ENCODE results near the gene AFF3. TPM values are rescaled to one million over a fixed set of nuclear protein-coding genes. Genes with fewer than 3 reads are reported as not detected.

The AFF3 gene
- total RNA-seq, 1 donor from 2014 or later, result 12.2 TPM

DNA sequence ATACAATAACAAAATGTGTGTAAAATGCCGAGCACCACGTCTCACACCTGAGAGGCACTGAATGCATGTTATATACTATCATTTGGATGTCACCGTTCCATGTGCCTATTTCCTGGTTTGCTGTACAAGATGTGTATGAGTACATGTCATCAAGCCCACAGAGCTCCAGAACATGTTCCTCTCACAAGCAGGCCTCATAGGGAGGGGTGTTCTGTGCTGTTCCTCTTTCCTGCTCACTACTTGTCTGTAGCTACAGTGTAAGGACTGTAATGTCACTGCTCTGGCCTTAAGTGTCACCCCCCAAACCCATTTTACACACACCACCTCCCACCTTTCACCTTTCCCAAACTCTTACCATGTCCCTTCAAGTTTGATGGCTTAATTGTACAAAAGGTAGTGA, 1.8 kb downstream of the AFF3 start:
- H3K4me3 Mint-ChIP-seq (ENCODE audit: unreplicated experiment), result no peak overlapping the region
- H3K27ac Mint-ChIP-seq (ENCODE audit: unreplicated experiment), result no peak overlapping the region
- H3K9me3 Mint-ChIP-seq (ENCODE audit: unreplicated experiment), result no peaks in the 10 kb centered on the region
- H3K27me3 Mint-ChIP-seq (ENCODE audit: unreplicated experiment), result peaks cover 9% of the 10 kb centered on the region
- TF ChIP-seq CTCF (IDR thresholded peaks at IDR 0.05; ENCODE audit: unreplicated experiment), result no peak
- no peak for DNase-seq (ENCODE audit: low spot score)
- no peaks in the 10 kb centered on the region for H3K4me1 Mint-ChIP-seq (ENCODE audit: unreplicated experiment)
- H3K36me3 Mint-ChIP-seq (ENCODE audit: low read depth, unreplicated experiment), result no peaks in the 10 kb centered on the region

GRCh38 chr2:100137866-100138570, 4.4 kb downstream of the AFF3 start:
- Mint-ChIP-seq H3K4me1 (ENCODE audit: unreplicated experiment) (no peaks in the 10 kb centered on the region), H3K4me3 (ENCODE audit: unreplicated experiment) (no peak overlapping the region), H3K36me3 (ENCODE audit: low read depth, unreplicated experiment) (no peaks in the 10 kb centered on the region), H3K27me3 (ENCODE audit: unreplicated experiment) (peaks cover 5% of the 10 kb centered on the region), H3K27ac (ENCODE audit: unreplicated experiment) (no peak overlapping the region), H3K9me3 (ENCODE audit: unreplicated experiment) (no peaks in the 10 kb centered on the region)
- DNase-seq (ENCODE audit: low spot score), result no peak
- TF ChIP-seq CTCF (IDR thresholded peaks at IDR 0.05; ENCODE audit: unreplicated experiment), result no peak

DNA sequence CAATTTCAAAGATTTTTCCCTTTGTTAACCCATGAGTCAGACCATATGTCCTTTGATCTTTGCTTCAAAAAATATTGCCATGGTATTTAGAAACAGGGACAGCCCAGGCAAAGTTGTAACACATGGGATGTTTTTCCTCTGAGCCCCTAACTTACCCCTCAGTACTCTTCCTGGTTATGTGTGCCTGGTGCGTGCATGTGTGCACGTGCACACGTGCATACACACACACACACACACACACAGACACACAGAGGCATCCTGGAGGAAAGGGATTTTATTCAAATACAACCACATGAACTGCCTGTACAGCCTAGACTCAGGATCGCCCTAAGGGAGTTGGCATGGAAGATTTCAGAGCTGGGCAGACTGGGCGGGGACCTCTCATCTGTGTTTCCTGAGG, 5.1 kb downstream of the AFF3 start:
- Mint-ChIP-seq H3K36me3 (ENCODE audit: low read depth, unreplicated experiment) (no peaks in the 10 kb centered on the region), H3K9me3 (ENCODE audit: unreplicated experiment) (no peaks in the 10 kb centered on the region), H3K27ac (ENCODE audit: unreplicated experiment) (no peak overlapping the region), H3K27me3 (ENCODE audit: unreplicated experiment) (peaks cover 2% of the 10 kb centered on the region), H3K4me1 (ENCODE audit: unreplicated experiment) (no peaks in the 10 kb centered on the region), H3K4me3 (ENCODE audit: unreplicated experiment) (no peak overlapping the region)
- no peak for DNase-seq (ENCODE audit: low spot score)
- TF ChIP-seq CTCF (IDR thresholded peaks at IDR 0.05; ENCODE audit: unreplicated experiment), result no peak

DNA sequence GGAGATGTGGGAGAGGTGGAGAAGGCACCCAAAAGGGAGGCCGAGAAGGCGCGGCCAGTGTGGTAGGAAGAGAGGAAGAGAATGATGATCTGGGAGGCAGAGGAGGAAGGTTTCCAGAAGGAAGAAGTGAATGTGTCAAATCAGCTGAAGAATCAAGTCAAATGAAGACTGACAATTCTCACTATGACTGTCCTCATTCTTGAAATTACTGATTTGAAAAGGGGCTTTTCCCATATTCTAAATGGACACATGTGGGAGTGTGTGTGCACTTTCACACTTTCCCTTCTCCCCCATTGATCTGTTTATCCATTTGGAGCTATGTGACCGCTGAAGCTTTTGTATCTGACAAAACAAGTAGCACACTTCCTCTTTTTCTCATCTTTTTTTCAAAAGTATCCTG, 6.1 kb downstream of the AFF3 start:
- Mint-ChIP-seq H3K9me3 (ENCODE audit: unreplicated experiment) (no peaks in the 10 kb centered on the region), H3K27ac (ENCODE audit: unreplicated experiment) (no peak overlapping the region), H3K36me3 (ENCODE audit: low read depth, unreplicated experiment) (no peaks in the 10 kb centered on the region), H3K4me1 (ENCODE audit: unreplicated experiment) (no peaks in the 10 kb centered on the region), H3K4me3 (ENCODE audit: unreplicated experiment) (no peak overlapping the region), H3K27me3 (ENCODE audit: unreplicated experiment) (no peaks in the 10 kb centered on the region)
- no peak for DNase-seq (ENCODE audit: low spot score)
- no peak for TF ChIP-seq CTCF (IDR thresholded peaks at IDR 0.05; ENCODE audit: unreplicated experiment)

- H3K4me1 Mint-ChIP-seq (ENCODE audit: unreplicated experiment), result no peaks in the 10 kb centered on the region
These were observed 7.0 kb downstream of the AFF3 start for GRCh38 chr2:100135415-100135814.

More at GRCh38 chr2:100135415-100135814, 7.0 kb downstream of the AFF3 start:
- Mint-ChIP-seq H3K4me3 (ENCODE audit: unreplicated experiment) (no peak overlapping the region), H3K36me3 (ENCODE audit: low read depth, unreplicated experiment) (no peaks in the 10 kb centered on the region), H3K27ac (ENCODE audit: unreplicated experiment) (no peak overlapping the region), H3K27me3 (ENCODE audit: unreplicated experiment) (no peaks in the 10 kb centered on the region), H3K9me3 (ENCODE audit: unreplicated experiment) (no peaks in the 10 kb centered on the region)
- no peak for DNase-seq (ENCODE audit: low spot score)
- TF ChIP-seq CTCF (IDR thresholded peaks at IDR 0.05; ENCODE audit: unreplicated experiment), result no peak
